Subcutaneous abdominal adipose tissue (tissue), 5 donors: Measurements from ENCODE around the gene KCNT1.

Experiments
- H3K27ac ChIP-seq: one replicate; pipeline ENCODE4 v1.7.0; 2013; ENCODE audit warnings: low read depth, mild to moderate bottlenecking, inconsistent platforms, low read length, moderate library complexity
- H3K27me3 ChIP-seq, 5 donors: one replicate each; pipeline ENCODE4 v1.7.0; 2013; ENCODE audit warnings: low read length in 5 of 5, inconsistent platforms in 1 of 5; ENCODE audit not compliant: control insufficient read depth in 5 of 5, insufficient read depth in 4 of 5
- H3K36me3 ChIP-seq, 5 donors: one replicate each; pipeline ENCODE4 v1.7.0; 2013; ENCODE audit warnings: low read length in 5 of 5; ENCODE audit not compliant: control insufficient read depth in 5 of 5, insufficient read depth in 5 of 5
- H3K4me1 ChIP-seq, 5 donors: one replicate each; pipeline ENCODE4 v1.7.0; 2013; ENCODE audit warnings: low read length in 5 of 5, mild to moderate bottlenecking in 3 of 5, moderate library complexity in 1 of 5; ENCODE audit not compliant: control insufficient read depth in 5 of 5, insufficient read depth in 5 of 5
- H3K4me3 ChIP-seq, 5 donors: one replicate each; pipeline ENCODE4 v1.7.0; 2013; ENCODE audit warnings: low read length in 5 of 5, low read depth in 1 of 5
- H3K9ac ChIP-seq, 5 donors: one replicate each; pipeline ENCODE4 v1.7.0; 2013; ENCODE audit warnings: low read length in 5 of 5, mild to moderate bottlenecking in 4 of 5, moderate library complexity in 3 of 5
- H3K9me3 ChIP-seq, 5 donors: one replicate each; pipeline ENCODE4 v1.7.0; 2013; ENCODE audit warnings: low read length in 5 of 5; ENCODE audit not compliant: control insufficient read depth in 5 of 5
- donor health status: healthy.
- donor health status: healthy.
- donor health status: healthy.
- donor health status: healthy.
- donor health status: healthy.

The KCNT1 gene

GRCh38 chr9:135698236-135698635 is 3.7 kb upstream of the KCNT1 start:
- no peaks in the 10 kb centered on the region for H3K36me3 ChIP-seq
- peaks cover 0 to 11% (median 8%) of the 10 kb centered on the region in 5 donors for H3K4me1 ChIP-seq
- peaks cover 5 to 20% (median 18%) of the 10 kb centered on the region in 5 donors for H3K27me3 ChIP-seq
- no peaks in the 10 kb centered on the region for H3K9me3 ChIP-seq
- no peak overlapping the region for H3K27ac ChIP-seq
- no peak overlapping the region for H3K4me3 ChIP-seq
- no peak overlapping the region for H3K9ac ChIP-seq

GRCh38 chr9:135698767-135699166 is 3.2 kb upstream of the KCNT1 start:
- H3K27ac ChIP-seq, result no peak overlapping the region

GRCh38 chr9:135699440-135699839 is 2.5 kb upstream of the KCNT1 start, which contains the start of gene SOHLH1:
TSS of gene SOHLH1 (minus strand) at chr9:135699481. CDS start at chr9:135699467, 14 bp downstream.
- H3K4me1 ChIP-seq, result peaks cover 0 to 11% (median 8%) of the 10 kb centered on the region in 5 donors
- H3K27ac ChIP-seq, result no peak within 1 kb of the TSS
- no peaks in the 10 kb centered on the region for H3K9me3 ChIP-seq
- peaks cover 16 to 32% (median 26%) of the 10 kb centered on the region in 5 donors for H3K27me3 ChIP-seq
- H3K9ac ChIP-seq, result no peak within 1 kb of the TSS
- H3K36me3 ChIP-seq, result no peaks in the 10 kb centered on the region
- no peak within 1 kb of the TSS for H3K4me3 ChIP-seq

More at GRCh38 chr9:135698767-135699166, 3.2 kb upstream of the KCNT1 start:
- H3K27me3 ChIP-seq, result peaks cover 10 to 25% (median 20%) of the 10 kb centered on the region in 5 donors
- no peak overlapping the region for H3K9ac ChIP-seq
- H3K4me3 ChIP-seq, result no peak overlapping the region
- H3K9me3 ChIP-seq, result no peaks in the 10 kb centered on the region
- no peaks in the 10 kb centered on the region for H3K36me3 ChIP-seq
- H3K4me1 ChIP-seq, result peaks cover 0 to 11% (median 8%) of the 10 kb centered on the region in 5 donors

GRCh38 chr9:135700525-135700924 is 1.5 kb upstream of the KCNT1 start:
- no peak overlapping the region for H3K27ac ChIP-seq
- no peak overlapping the region for H3K4me3 ChIP-seq
- H3K27me3 ChIP-seq, result peaks cover 24 to 42% (median 31%) of the 10 kb centered on the region in 5 donors
- no peak overlapping the region for H3K9ac ChIP-seq
- H3K9me3 ChIP-seq, result no peaks in the 10 kb centered on the region
- peaks cover 0 to 11% (median 8%) of the 10 kb centered on the region in 5 donors for H3K4me1 ChIP-seq
- H3K36me3 ChIP-seq, result no peaks in the 10 kb centered on the region

GRCh38 chr9:135701067-135701958 is 672 bp upstream of the KCNT1 start:
- Histone ChIP-seq H3K27ac (no peak overlapping the region), H3K36me3 (no peaks in the 10 kb centered on the region), H3K27me3 (peaks cover 24 to 48% (median 33%) of the 10 kb centered on the region in 5 donors), H3K9ac (no peak overlapping the region), H3K4me3 (no peak overlapping the region), H3K4me1 (peaks cover 0 to 11% (median 8%) of the 10 kb centered on the region in 5 donors), H3K9me3 (no peaks in the 10 kb centered on the region)

GRCh38 chr9:135703726-135704125 is 1.7 kb downstream of the KCNT1 start:
- H3K4me1 ChIP-seq, result peaks cover 0 to 11% (median 8%) of the 10 kb centered on the region in 5 donors
- H3K9me3 ChIP-seq, result no peaks in the 10 kb centered on the region
- no peaks in the 10 kb centered on the region for H3K36me3 ChIP-seq
- peaks cover 22 to 61% (median 47%) of the 10 kb centered on the region in 5 donors for H3K27me3 ChIP-seq
- H3K27ac ChIP-seq, result no peak overlapping the region
- no peak overlapping the region for H3K9ac ChIP-seq
- no peak overlapping the region for H3K4me3 ChIP-seq

GRCh38 chr9:135704483-135704882 is 2.5 kb downstream of the KCNT1 start:
- peaks cover 0 to 11% (median 8%) of the 10 kb centered on the region in 5 donors for H3K4me1 ChIP-seq
- no peaks in the 10 kb centered on the region for H3K36me3 ChIP-seq
- no peak overlapping the region for H3K9ac ChIP-seq
- peaks cover 22 to 61% (median 47%) of the 10 kb centered on the region in 5 donors for H3K27me3 ChIP-seq
- H3K4me3 ChIP-seq, result no peak overlapping the region
- H3K27ac ChIP-seq, result no peak overlapping the region
- H3K9me3 ChIP-seq, result no peaks in the 10 kb centered on the region

GRCh38 chr9:135705376-135705775 is 3.4 kb downstream of the KCNT1 start:
- Histone ChIP-seq H3K27ac (no peak overlapping the region), H3K4me1 (peaks cover 0 to 10% (median 8%) of the 10 kb centered on the region in 5 donors), H3K9ac (no peak overlapping the region), H3K36me3 (no peaks in the 10 kb centered on the region), H3K9me3 (no peaks in the 10 kb centered on the region), H3K27me3 (peaks cover 22 to 57% (median 46%) of the 10 kb centered on the region in 5 donors), H3K4me3 (no peak overlapping the region)

- H3K36me3 ChIP-seq, result no peaks in the 10 kb centered on the region
- H3K9ac ChIP-seq, result no peak overlapping the region
- H3K4me3 ChIP-seq, result no peak overlapping the region
- peaks cover 0 to 8% (median 5%) of the 10 kb centered on the region in 5 donors for H3K4me1 ChIP-seq
- H3K9me3 ChIP-seq, result no peaks in the 10 kb centered on the region
- H3K27me3 ChIP-seq, result peaks cover 22 to 55% (median 43%) of the 10 kb centered on the region in 5 donors
- no peak overlapping the region for H3K27ac ChIP-seq
Measured at GRCh38 chr9:135706288-135706687, 4.3 kb downstream of the KCNT1 start.
